HUDEP-2 (cell line): ENCODE measurements around the gene MFSD6.
"Not testable (repeated sequence)": the region's sequence is repeated elsewhere in the genome, so short reads cannot be mapped to it uniquely, and the experiment has no call there.

ENCODE experiments used
- DNase-seq, 76 experiments: peaks; one replicate each; lab custom pipeline; 2025; ENCODE audit not compliant: unreplicated experiment in 76 of 76; lab: John Stamatoyannopoulos, UW

Gene MFSD6

GRCh38 chr2:190407662-190408537 lies at the start of gene MFSD6:
TSS of gene MFSD6 (plus strand) at chr2:190408355. CDS start at chr2:190436030, 27,675 bp downstream.
- DNase-seq: peak in 23 of 76 experiments; percentile 2 to 43 (median 19)

GRCh38 chr2:190358655-190359448 lies 49.3 kb upstream of the MFSD6 start:
- not testable (repeated sequence) for DNase-seq

GRCh38 chr2:190360561-190360960 lies 47.6 kb upstream of the MFSD6 start:
- no peak for DNase-seq

- no peak for DNase-seq
Measured at GRCh38 chr2:190360965-190361364, 47.2 kb upstream of the MFSD6 start.

GRCh38 chr2:190361572-190361971 lies 46.6 kb upstream of the MFSD6 start:
- no peak for DNase-seq

GRCh38 chr2:190362894-190363293 lies 45.3 kb upstream of the MFSD6 start:
- DNase-seq: no peak

- DNase-seq: no peak
Measured at GRCh38 chr2:190365499-190366204, 42.5 kb upstream of the MFSD6 start.

GRCh38 chr2:190366248-190366753 lies 41.9 kb upstream of the MFSD6 start:
- no peak for DNase-seq

- DNase-seq: no peak
Measured at GRCh38 chr2:190367091-190367490, 41.1 kb upstream of the MFSD6 start.

GRCh38 chr2:190369635-190370034 lies 38.5 kb upstream of the MFSD6 start:
- DNase-seq: no peak

GRCh38 chr2:190376083-190376482 lies 32.1 kb upstream of the MFSD6 start:
- no peak for DNase-seq

GRCh38 chr2:190376591-190377245 lies 31.4 kb upstream of the MFSD6 start:
- no peak for DNase-seq

GRCh38 chr2:190378880-190379237 lies 29.3 kb upstream of the MFSD6 start:
- DNase-seq: peak in 7 of 76 experiments; percentile 3 to 18 (median 12)

- peak in 13 of 76 experiments; percentile 8 to 53 (median 18) for DNase-seq
Measured at GRCh38 chr2:190379249-190379964, 28.7 kb upstream of the MFSD6 start.

- DNase-seq: peak in 13 of 76 experiments; percentile 4 to 46 (median 19)
Measured at GRCh38 chr2:190380962-190381412, 27.2 kb upstream of the MFSD6 start.

- DNase-seq: peak in 17 of 76 experiments; percentile 3 to 34 (median 19)
Measured at GRCh38 chr2:190382851-190383250, 25.3 kb upstream of the MFSD6 start.

GRCh38 chr2:190387422-190387821 lies 20.7 kb upstream of the MFSD6 start:
- DNase-seq: no peak

- DNase-seq: no peak
Measured at GRCh38 chr2:190396271-190396670, 11.9 kb upstream of the MFSD6 start.

GRCh38 chr2:190402986-190403603 lies 5.1 kb upstream of the MFSD6 start:
- no peak for DNase-seq
